Measurements from ENCODE around the gene PNRC1. TPM values are rescaled to one million over a fixed set of nuclear protein-coding genes. Genes with fewer than 3 reads are reported as not detected.

Gene PNRC1
- polyA plus RNA-seq, 1 experiment: 22.6 TPM

GRCh38 chr6:89067796-89068195, 12.8 kb upstream of the PNRC1 start:
- Histone ChIP-seq H3K27me3 (ENCODE audit: control insufficient read depth, insufficient read depth, low read length) (no peaks in the 10 kb centered on the region), H3K9me3 (ENCODE audit: control insufficient read depth, insufficient read depth, low read length) (no peaks in the 10 kb centered on the region; the same call in 1 of the 2 replicates), H3K27ac (ENCODE audit: low read depth, low read length) (no peak overlapping the region), H3K4me3 (ENCODE audit: low read depth, low read length) (no peak overlapping the region)
- TF ChIP-seq CTCF (IDR thresholded peaks at IDR 0.05; ENCODE audit: low read depth, low read length): no peak
- CTCF ChIA-PET: no interaction called here
- POLR2A ChIA-PET: no interaction called here
- no peak for DNase-seq (ENCODE audit: low read depth, low spot score)

DNA sequence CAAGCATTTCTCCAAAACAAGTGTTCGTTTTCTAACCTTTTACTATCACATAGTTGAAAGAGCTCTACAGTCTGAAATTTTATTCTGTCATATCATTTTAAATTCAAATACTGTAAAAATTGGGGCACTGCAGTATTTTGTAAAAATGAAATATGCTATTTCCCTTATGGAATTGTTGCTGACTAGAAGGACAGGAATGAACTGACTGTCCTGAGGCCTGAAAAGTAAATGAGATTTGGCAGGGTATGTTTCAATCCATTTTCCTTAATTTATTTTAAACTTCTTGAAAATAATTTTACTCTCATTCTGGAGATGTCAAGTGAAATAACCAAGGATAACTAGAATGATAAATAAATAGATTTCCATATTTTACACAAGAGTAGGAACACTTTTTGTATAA, 11.9 kb upstream of the PNRC1 start:
- ChIA-PET POLR2A (no interaction called here), CTCF (no interaction called here)
- Histone ChIP-seq H3K27ac (ENCODE audit: low read depth, low read length) (no peak overlapping the region), H3K9me3 (ENCODE audit: control insufficient read depth, insufficient read depth, low read length) (no peaks in the 10 kb centered on the region; the same call in 1 of the 2 replicates), H3K4me3 (ENCODE audit: low read depth, low read length) (no peak overlapping the region), H3K27me3 (ENCODE audit: control insufficient read depth, insufficient read depth, low read length) (no peaks in the 10 kb centered on the region)
- DNase-seq (ENCODE audit: low read depth, low spot score): no peak
- TF ChIP-seq CTCF (IDR thresholded peaks at IDR 0.05; ENCODE audit: low read depth, low read length): no peak

GRCh38 chr6:89069536-89070163, 10.9 kb upstream of the PNRC1 start:
- no peaks in the 10 kb centered on the region for H3K27me3 ChIP-seq (ENCODE audit: control insufficient read depth, insufficient read depth, low read length)
- H3K27ac ChIP-seq (ENCODE audit: low read depth, low read length): no peak overlapping the region
- no peak overlapping the region for H3K4me3 ChIP-seq (ENCODE audit: low read depth, low read length)
- TF ChIP-seq CTCF (IDR thresholded peaks at IDR 0.05; ENCODE audit: low read depth, low read length): no peak
- CTCF ChIA-PET: no interaction called here
- H3K9me3 ChIP-seq (ENCODE audit: control insufficient read depth, insufficient read depth, low read length): no peaks in the 10 kb centered on the region; the same call in 1 of the 2 replicates
- no peak for DNase-seq (ENCODE audit: low read depth, low spot score)
- POLR2A ChIA-PET: interaction anchor here (1.2 kb wide), 1 partner anchor 11 kb away, joined by 4 read pairs; the partner anchor contains the start of gene PNRC1

DNA sequence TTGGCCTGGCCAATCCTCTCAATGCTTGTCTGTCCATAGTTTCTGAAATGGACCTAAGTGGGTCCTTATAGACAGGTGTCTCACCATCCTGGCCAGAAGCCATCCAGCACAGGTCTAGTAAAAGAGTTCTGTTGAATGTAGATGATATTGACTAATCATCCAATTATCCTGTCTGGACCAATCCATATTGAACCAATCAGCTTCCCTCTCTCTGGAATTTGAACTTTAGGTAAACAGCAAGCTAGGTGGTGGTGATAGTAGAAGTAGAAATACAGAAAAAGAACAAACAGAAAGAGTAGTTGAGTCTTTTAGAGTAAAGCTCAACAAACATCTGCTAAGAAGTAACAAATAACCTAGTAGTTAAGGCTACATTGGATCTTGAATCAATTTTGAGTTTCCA, 9.5 kb upstream of the PNRC1 start:
- H3K27ac ChIP-seq (ENCODE audit: low read depth, low read length): no peak overlapping the region
- H3K27me3 ChIP-seq (ENCODE audit: control insufficient read depth, insufficient read depth, low read length): no peaks in the 10 kb centered on the region
- POLR2A ChIA-PET: no interaction called here
- no peaks in the 10 kb centered on the region for H3K9me3 ChIP-seq (ENCODE audit: control insufficient read depth, insufficient read depth, low read length)
- CTCF ChIA-PET: interaction anchor here (1.2 to 4.0 kb wide), 2 partner anchors 88 to 301 kb away, joined by 3 to 17 read pairs; no protein-coding TSS in a partner anchor
- no peak overlapping the region for H3K4me3 ChIP-seq (ENCODE audit: low read depth, low read length)
- DNase-seq (ENCODE audit: low read depth, low spot score): no peak
- TF ChIP-seq CTCF (IDR thresholded peaks at IDR 0.05; ENCODE audit: low read depth, low read length): no peak

DNA sequence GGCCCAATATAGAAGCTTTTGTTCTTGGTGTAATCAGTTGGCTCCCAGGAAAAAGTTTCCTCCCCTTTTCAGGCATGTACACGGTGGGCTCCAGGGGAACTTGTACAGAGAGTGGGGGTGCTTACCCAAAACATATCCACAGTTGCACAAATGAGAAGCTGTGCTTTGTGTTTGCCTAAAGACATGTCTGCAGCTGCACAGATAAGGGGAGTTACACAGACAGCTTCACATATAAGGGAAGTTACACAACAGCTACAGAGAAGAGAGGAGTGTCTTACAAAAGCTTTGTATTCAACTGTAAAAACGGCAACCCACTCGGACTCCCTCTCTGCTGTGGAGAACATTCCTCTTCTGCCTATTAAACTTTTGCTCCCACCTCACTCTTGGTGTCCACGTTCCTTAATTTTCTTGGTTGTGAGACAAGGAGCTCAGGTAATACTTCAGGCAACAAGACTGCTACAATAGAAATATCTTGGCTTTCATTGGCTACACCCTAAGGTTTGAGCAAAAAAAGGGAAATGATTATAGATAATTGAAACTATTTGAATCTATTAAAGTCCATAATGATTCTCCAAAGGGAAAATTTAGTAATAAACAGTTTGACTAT, 7.4 kb upstream of the PNRC1 start:
- POLR2A ChIA-PET: no interaction called here
- H3K4me3 ChIP-seq (ENCODE audit: low read depth, low read length): no peak overlapping the region
- no peaks in the 10 kb centered on the region for H3K9me3 ChIP-seq (ENCODE audit: control insufficient read depth, insufficient read depth, low read length)
- no peak for DNase-seq (ENCODE audit: low read depth, low spot score)
- TF ChIP-seq CTCF (IDR thresholded peaks at IDR 0.05; ENCODE audit: low read depth, low read length): no peak
- CTCF ChIA-PET: interaction anchor here (0.9 to 4.0 kb wide), 3 partner anchors 86 to 299 kb away, joined by 4 to 17 read pairs (median 6); no protein-coding TSS in a partner anchor
- peaks cover 3% of the 10 kb centered on the region for H3K27me3 ChIP-seq (ENCODE audit: control insufficient read depth, insufficient read depth, low read length)
- no peak overlapping the region for H3K27ac ChIP-seq (ENCODE audit: low read depth, low read length)

Measured in AG04450 (cell line).